Renal pelvis (tissue), 4 donors: ENCODE measurements around the gene PTPRJ. TPM values are rescaled to one million over a fixed set of nuclear protein-coding genes. Genes with fewer than 3 reads are reported as not detected.

ENCODE experiments used
- DNase-seq: peaks from one replicate; pipeline ENCODE4 v3.0.0-alpha.2; 2013
- polyA plus RNA-seq, 3 donors: library from polyadenylated mRNA; unstranded; fragments of 120-200 nt; gene quantifications; one replicate each; pipeline ENCODE4 v1.2.1, GENCODE V29; 2013; ENCODE audit not compliant: insufficient read length in 3 of 3

PTPRJ gene
- polyA plus RNA-seq, 3 donors, result 22.4 to 28.3 (median 23.8) TPM

DNA sequence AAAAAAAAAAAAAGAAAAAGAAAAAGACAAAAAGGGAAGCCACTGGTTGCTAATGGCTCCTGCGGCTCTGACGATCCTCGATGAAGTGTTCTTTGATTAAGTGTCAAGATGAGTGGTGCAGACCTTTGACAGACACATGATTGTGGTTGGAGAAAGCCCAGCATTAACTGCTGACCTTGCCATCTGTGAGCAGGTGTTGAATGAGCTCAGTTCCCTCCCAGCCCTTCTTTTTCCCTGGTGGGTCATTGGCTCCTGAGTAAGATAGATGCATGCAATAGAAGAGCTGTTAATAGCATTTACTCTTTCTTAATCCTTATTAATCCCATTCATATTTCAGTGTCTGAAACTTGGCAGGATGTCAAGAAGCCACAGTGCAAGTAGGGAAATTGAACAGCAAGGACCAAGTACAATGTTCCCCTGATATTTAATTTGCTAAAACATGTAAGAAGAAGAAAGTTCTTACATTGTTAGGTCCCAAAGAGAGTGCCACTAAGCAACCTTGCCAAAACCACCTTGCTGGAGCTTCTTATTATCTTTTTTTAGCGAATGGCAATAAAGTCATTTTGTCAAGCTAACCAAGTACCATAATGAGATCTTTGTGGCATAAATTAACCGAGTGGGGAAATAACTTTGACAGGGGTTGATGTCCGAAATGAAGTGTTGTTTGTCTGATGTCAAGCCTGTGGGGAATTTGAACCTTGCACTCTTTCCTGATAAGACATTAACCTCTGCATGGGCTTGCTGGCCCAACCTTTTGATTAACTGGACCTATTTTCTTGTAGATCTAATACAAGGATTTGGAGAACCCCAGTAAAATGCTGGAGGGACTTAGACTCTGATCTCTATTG lies 113.7 kb downstream of the PTPRJ start:
- DNase-seq, result no peak

GRCh38 chr11:48094643-48095339 lies 114.4 kb downstream of the PTPRJ start:
- no peak for DNase-seq

DNA sequence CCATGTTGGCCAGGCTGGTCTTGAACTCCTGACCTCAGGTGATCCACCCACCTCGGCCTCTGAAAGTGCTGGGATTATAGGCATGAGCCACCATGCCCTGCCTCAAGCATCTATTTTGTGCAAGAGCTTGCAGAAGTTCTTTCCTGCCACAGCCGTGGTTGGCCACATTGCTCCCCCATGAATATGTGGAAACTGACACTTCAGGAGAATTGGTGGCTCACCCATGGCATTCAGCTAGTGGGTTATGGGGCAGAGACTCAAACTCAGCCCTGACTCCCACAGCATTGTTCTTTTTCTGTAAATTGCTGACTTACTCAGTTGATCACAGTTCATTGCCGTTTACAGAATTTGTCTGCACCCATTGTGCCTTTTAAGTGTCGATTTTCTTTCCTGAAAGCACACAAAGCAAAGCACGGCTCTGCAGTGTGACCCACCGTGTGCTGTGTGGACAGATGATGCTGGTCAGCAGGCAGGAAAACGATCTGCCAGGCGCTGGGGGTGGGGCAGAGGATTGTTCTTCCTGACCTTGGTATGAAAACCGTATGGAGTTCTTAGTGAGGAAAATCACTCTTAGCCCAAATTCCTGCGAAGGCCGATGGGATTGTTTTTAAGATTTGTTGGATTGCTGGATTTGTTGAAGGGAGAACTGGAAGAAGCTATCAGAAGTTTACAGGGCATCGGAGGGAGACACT lies 115.6 kb downstream of the PTPRJ start:
- no peak for DNase-seq

- DNase-seq, result no peak
These were observed 116.5 kb downstream of the PTPRJ start for GRCh38 chr11:48096588-48097525.

- DNase-seq, result no peak
These were observed 117.7 kb downstream of the PTPRJ start for GRCh38 chr11:48098024-48098423.

GRCh38 chr11:48099916-48100446 lies 119.6 kb downstream of the PTPRJ start:
- DNase-seq, result no peak

GRCh38 chr11:48101044-48101733 lies 120.8 kb downstream of the PTPRJ start:
- no peak for DNase-seq

DNA sequence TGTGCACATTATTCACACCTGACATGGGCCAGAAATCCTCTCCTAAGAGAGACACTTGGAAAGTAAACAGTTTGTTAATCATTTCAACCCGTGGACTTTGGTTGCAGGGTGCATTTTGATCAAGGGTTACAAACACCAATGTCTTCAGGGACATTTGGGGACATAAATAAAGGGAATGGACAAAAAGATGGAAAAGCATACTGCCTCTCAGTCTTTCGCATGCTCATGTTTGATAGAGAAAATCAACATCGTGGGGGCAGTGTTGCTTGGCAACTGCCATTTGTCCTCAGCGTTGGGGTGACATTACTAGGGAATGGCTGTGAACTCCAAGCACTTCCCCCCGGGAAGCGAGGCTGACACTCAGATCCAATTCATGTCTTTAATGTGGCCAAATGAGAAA lies 121.6 kb downstream of the PTPRJ start:
- DNase-seq, result no peak

- no peak for DNase-seq
These were observed 123.5 kb downstream of the PTPRJ start for GRCh38 chr11:48103621-48104567.

GRCh38 chr11:48104568-48104924 lies 124.2 kb downstream of the PTPRJ start:
- DNase-seq, result no peak

GRCh38 chr11:48105096-48105990 lies 125.0 kb downstream of the PTPRJ start:
- DNase-seq, result no peak

GRCh38 chr11:48106166-48106565 lies 125.8 kb downstream of the PTPRJ start:
- no peak for DNase-seq

DNA sequence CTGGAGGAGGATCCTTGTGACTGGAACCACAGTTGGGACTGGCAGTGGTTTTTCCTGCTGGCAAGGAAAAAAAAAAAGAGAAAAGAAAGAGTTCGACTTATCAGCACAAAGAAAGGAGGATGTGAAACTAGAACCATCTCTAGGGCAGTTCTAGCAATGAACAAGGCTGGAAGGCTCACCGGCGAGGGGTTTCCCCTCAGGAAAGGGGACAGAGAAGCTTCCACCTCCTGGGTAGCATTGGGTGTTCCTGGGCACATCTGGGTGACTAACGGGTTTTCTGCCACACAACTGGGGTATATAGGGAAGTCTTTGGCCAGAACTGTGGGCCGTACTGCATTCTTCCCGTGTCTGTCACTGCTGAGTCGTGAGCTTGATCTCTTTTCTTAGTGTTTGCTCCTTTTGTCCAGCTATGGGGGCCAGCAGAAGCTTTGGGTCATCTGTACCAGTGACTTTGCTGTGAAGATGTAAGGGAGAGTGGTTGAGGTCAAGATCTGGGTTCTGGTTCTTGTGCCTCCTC lies 126.9 kb downstream of the PTPRJ start:
- no peak for DNase-seq

DNA sequence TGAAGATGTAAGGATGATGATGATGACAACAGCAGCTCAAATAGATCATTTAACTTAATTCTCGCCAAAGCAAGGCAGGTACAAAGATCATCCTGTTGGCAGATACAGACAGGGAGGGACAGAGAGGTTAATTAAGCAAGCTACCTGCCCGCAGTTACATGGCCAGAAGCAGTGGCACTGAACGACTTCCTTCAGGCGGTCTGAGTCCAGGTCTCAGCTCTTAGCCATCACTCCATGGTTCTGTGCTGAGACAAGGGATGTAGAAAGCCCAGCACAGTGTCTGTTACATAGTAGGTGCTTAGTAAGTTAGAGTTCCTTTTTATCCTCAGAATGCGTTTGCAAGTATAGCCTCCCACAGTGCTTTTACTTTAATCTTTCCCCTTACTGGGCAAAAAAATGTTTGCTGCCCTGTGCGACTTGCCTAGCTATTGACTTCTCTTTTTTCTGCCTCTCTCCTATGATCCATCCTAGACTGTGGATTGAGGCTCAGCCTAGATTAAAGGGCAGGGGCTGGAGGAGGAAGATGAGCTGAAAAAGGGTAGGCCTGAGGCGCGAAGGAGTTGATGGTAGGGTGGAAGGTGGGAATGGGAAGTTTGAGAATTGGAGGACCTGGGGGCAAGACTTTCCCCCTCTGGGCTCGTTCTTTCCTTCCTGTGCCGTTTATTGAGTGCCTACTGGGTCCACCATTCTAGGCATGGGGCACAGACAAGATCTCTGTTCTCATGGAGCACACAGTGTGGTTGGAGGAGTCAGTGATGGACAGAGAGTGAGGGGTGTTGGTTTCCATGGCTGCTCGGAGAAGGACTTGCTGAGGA lies 128.1 kb downstream of the PTPRJ start:
- DNase-seq, result no peak

DNA sequence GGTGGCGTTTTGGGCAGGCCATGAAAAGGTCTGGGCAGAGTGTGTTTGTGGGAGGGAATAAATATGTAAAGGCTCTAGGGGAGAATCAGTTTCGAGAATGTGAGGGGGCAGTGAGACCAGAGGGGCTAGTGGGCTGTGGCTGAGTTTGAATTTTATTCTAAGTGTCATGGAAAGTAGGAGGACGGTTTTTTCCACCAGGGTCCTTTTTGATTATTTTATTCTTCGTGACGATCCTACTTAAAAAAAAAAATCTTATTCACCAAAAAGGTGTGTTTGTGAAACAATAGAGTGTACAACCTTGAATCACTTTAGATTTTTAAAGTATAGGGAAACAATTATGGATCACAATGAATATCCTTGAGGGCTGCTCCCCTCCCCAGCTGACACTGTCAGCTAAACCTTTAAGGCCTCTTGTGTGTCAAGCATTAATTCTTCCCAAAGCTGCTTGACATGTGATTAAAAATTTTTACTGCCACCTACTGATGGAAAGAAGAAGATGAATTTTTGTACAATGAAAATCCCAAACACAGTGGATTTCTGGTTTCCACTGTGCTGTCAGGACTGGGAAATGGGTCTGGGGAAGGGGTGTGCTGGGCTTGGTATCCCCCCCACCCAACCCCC lies 128.8 kb downstream of the PTPRJ start:
- DNase-seq, result peak; percentile 61

GRCh38 chr11:48110509-48110766 lies 130.1 kb downstream of the PTPRJ start:
- DNase-seq, result no peak

DNA sequence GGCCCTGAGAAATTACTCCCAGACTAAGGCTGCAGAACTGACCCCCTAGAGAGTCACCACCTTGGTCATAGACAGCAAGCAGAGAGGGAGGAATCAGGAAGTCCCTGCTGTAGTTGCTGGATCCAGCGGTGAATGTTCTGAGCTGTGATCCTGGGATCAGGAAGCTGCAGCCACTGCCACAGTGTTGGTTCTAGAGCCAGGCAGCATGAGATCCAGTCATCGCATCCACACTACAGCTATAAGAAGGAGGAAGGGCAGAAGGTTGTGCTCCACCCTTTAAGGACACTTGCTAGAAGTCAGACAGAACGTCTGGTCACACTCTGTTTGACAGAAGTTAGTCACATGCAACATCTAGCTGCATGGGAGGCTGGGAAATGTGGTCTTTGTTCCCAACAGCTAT lies 131.5 kb downstream of the PTPRJ start:
- DNase-seq, result no peak
